Erythroblast (primary cell): ENCODE measurements around the gene AMMECR1L.

Source experiments
- GATA1 ChIP-seq: IDR thresholded peaks from 2 replicates; pipeline ENCODE4 v1.6.1; 2011; ENCODE audit warnings: low read depth, mild to moderate bottlenecking, control low read depth, low read length, moderate library complexity
- POLR2A ChIP-seq: IDR thresholded peaks from 2 replicates; pipeline ENCODE4 v1.6.1; 2011; ENCODE audit warnings: mild to moderate bottlenecking, low read length

DNA sequence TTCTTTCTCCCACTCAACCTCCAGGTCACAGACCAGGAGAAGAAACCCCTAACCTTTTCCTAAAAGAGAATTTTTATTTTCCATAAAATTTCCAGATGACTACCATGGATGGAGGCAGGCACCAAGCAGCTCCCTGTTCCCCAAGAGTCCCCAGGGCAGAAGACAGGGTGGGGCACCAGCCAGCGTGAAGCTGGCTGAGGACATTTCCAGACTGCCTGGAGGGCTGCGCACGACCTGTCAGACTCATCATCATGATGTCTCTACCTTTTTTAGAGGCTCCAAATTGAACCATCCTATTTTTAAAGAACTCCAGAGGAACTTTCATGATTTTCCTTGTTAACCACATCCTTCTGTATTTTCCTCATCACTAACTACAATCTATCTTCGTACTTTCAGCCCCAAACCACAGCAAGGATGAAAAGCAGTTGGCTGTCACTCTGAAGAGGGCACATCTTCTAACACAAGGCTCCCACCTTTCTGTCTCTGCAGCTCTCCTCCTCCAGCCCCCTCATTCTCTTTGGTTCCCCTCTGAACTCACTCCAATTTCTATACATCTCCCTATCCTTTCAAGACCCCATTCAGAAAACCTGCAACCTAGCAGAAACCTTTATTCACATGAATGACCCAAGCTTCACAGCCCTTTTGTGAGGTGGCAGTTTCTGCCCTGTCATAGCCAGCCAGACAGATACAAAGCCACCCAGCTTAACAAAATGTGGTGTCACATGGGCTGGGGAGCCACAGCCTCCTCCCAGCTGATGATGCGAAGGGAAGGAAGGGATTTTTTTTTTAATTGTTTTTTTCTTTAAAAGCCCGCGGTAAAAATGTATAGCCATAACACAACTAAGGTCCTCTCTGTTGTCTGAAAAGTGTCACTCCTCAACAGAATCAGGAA, 11.1 kb downstream of the AMMECR1L start:
- TF ChIP-seq POLR2A = no peak
- TF ChIP-seq GATA1 = no peak
